ENCODE results near the gene SMARCA4.

SMARCA4 gene

DNA sequence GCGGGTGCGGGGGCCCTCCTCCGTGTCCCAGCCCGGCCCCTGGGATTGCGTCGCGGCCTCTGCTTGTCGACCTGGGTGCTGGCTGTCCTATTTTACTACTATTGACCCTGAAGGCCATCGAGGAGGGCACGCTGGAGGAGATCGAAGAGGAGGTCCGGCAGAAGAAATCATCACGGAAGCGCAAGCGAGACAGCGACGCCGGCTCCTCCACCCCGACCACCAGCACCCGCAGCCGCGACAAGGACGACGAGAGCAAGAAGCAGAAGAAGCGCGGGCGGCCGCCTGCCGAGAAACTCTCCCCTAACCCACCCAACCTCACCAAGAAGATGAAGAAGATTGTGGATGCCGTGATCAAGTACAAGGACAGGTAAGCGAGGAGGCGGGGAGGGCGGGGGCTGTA is 80.4 kb downstream of the SMARCA4 start:
- Histone ChIP-seq H3K36me3 (ENCODE audit: control insufficient read depth in 5 of 5, insufficient read depth in 5 of 5, low read length in 5 of 5) (peaks cover 0 to 55% (median 38%) of the 10 kb centered on the region in 5 donors), H3K27ac (ENCODE audit: low read depth, low read length) (no peak overlapping the region)

DNA sequence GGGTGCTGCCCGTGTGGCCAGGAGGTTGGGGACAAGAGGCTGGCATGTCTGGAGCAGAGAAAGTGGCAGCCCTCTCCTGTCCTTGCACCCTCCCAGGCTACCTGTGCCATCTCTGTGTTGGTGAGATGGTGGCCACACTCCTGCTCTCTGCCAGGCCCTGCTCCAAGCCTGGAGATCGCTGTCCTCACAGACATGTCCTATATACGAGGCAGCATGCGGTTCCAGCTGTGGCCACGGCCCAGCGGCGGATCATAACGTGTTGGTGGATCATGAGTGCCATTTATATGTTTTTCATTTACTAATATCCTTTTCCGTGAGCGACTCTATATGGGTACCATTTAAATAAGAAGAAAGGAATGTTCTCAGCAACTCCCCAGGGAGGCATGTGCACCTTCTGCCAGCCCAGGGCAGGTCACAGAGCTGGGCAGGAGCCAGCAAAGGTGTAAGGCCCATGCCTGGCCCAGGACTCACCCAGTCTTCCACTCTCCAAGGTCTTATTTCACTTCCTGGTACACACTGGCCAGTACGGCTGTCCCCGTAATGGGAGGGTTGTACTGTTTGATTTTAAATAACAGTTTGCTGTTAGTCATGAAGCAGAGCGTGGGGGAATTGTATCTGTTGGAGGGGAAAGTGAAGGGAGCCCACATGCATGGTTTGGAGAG is 81.3 kb downstream of the SMARCA4 start:
- Histone ChIP-seq H3K27me3 (ENCODE audit: control insufficient read depth in 5 of 5, insufficient read depth in 4 of 5, low read length in 5 of 5) (no peaks in the 10 kb centered on the region), H3K9ac (ENCODE audit: low read length in 5 of 5) (no peak overlapping the region), H3K4me1 (ENCODE audit: control insufficient read depth in 5 of 5, insufficient read depth in 5 of 5, low read length in 5 of 5) (no peaks in the 10 kb centered on the region), H3K36me3 (ENCODE audit: control insufficient read depth in 5 of 5, insufficient read depth in 5 of 5, low read length in 5 of 5) (peaks cover 0 to 51% (median 37%) of the 10 kb centered on the region in 5 donors), H3K27ac (ENCODE audit: low read depth, low read length) (no peak overlapping the region), H3K9me3 (ENCODE audit: control insufficient read depth in 5 of 5, low read length in 5 of 5) (no peaks in the 10 kb centered on the region), H3K4me3 (ENCODE audit: low read depth in 1 of 5, low read length in 5 of 5) (no peak overlapping the region)

More for the DNA sequence above, 80.4 kb downstream of the SMARCA4 start:
- Histone ChIP-seq H3K27me3 (ENCODE audit: control insufficient read depth in 5 of 5, insufficient read depth in 4 of 5, low read length in 5 of 5) (no peaks in the 10 kb centered on the region), H3K9me3 (ENCODE audit: control insufficient read depth in 5 of 5, low read length in 5 of 5) (no peaks in the 10 kb centered on the region), H3K4me1 (ENCODE audit: control insufficient read depth in 5 of 5, insufficient read depth in 5 of 5, low read length in 5 of 5) (peaks cover 0 to 2% (median 0%) of the 10 kb centered on the region in 5 donors), H3K4me3 (ENCODE audit: low read depth in 1 of 5, low read length in 5 of 5) (no peak overlapping the region), H3K9ac (ENCODE audit: low read length in 5 of 5) (no peak overlapping the region)

DNA sequence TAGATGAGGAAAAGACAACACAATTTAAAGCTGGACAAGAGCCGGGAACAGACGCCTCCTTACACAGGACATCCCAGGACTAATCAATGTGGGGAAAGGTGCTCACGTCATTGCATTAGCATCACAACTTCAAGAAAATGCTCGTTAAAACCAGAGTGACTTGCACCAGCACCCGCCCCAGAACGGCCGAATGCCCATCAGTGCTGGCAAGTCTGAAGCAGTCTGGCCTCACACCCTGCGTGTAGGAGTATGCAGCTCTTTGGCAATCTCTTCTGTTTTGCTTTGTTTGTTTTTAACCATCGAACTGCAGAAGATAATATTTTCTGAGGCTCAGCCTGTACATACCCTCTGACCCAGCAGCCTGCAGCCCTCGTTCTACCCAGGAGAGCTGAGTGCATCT is 83.6 kb downstream of the SMARCA4 start:
- H3K4me1 ChIP-seq (ENCODE audit: control insufficient read depth in 5 of 5, insufficient read depth in 5 of 5, low read length in 5 of 5), result peaks cover 0 to 10% (median 8%) of the 10 kb centered on the region in 5 donors
- H3K4me3 ChIP-seq (ENCODE audit: low read depth in 1 of 5, low read length in 5 of 5), result no peak overlapping the region
- H3K9ac ChIP-seq (ENCODE audit: low read length in 5 of 5), result no peak overlapping the region
- H3K9me3 ChIP-seq (ENCODE audit: control insufficient read depth in 5 of 5, low read length in 5 of 5), result no peaks in the 10 kb centered on the region
- H3K27me3 ChIP-seq (ENCODE audit: control insufficient read depth in 5 of 5, insufficient read depth in 4 of 5, low read length in 5 of 5), result no peaks in the 10 kb centered on the region
- peaks cover 0 to 46% (median 39%) of the 10 kb centered on the region in 5 donors for H3K36me3 ChIP-seq (ENCODE audit: control insufficient read depth in 5 of 5, insufficient read depth in 5 of 5, low read length in 5 of 5)
- H3K27ac ChIP-seq (ENCODE audit: low read depth, low read length), result no peak overlapping the region

DNA sequence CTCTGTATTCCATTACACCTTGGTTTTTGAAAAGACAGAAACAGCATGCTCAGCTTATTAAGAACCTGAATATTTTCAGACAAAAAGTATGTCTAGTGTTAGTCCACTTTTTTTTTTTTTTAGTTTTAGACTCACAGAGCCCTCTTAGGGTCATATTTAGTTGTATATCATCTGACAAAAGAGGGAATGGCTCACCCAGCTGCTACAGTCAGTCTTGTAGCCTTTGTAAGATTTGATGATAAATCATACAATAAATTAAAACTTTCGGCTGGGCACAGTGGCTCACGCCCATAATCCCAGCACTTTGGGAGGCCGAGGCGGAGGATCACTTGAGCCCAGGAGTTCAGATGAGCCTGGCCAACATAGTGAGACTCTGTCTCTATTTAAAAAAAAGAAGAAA is 84.7 kb downstream of the SMARCA4 start:
- Histone ChIP-seq H3K9me3 (ENCODE audit: control insufficient read depth in 5 of 5, low read length in 5 of 5) (no peaks in the 10 kb centered on the region), H3K9ac (ENCODE audit: low read length in 5 of 5) (no peak overlapping the region), H3K27ac (ENCODE audit: low read depth, low read length) (no peak overlapping the region), H3K27me3 (ENCODE audit: control insufficient read depth in 5 of 5, insufficient read depth in 4 of 5, low read length in 5 of 5) (no peaks in the 10 kb centered on the region), H3K4me1 (ENCODE audit: control insufficient read depth in 5 of 5, insufficient read depth in 5 of 5, low read length in 5 of 5) (peaks cover 0 to 18% (median 13%) of the 10 kb centered on the region in 5 donors), H3K36me3 (ENCODE audit: control insufficient read depth in 5 of 5, insufficient read depth in 5 of 5, low read length in 5 of 5) (peaks cover 0 to 51% (median 39%) of the 10 kb centered on the region in 5 donors), H3K4me3 (ENCODE audit: low read depth in 1 of 5, low read length in 5 of 5) (no peak overlapping the region)

DNA sequence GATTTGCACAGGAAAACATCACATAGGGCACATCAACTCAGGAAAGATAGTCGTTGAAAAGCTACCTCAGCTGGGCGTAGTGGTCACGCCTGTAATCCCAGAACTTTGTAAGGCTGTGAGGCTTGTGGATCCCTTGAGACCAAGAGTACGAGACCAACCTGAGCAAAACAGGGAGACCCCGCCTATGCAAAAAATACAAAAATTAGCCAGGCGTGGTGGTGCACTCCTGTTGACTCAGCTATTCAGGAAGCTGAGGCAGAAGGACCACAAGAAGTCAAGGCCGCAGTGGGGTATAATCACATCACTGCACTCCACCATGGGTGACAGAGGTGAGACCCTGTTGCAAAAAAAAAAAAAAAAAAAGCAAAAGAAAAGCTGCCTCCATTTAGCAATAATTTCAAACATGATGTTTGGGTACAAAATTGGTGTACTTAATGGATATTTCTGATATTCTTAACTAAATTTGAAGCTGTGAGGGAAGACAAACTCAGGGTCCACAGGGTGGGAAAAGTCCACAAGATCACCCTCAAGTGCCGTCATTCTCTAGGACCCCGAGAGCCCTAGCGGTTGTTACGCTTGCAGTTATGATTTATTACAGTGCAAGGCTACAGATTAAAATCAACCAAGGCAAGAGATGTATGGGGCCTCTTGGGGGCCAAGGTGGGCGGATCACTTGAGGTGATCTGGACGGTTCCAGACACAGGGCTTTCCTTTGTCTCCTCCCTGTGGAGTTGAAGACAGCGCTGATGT is 86.0 kb downstream of the SMARCA4 start:
- Histone ChIP-seq H3K4me1 (ENCODE audit: control insufficient read depth in 5 of 5, insufficient read depth in 5 of 5, low read length in 5 of 5) (peaks cover 0 to 18% (median 13%) of the 10 kb centered on the region in 5 donors), H3K9me3 (ENCODE audit: control insufficient read depth in 5 of 5, low read length in 5 of 5) (no peaks in the 10 kb centered on the region), H3K9ac (ENCODE audit: low read length in 5 of 5) (no peak overlapping the region), H3K27me3 (ENCODE audit: control insufficient read depth in 5 of 5, insufficient read depth in 4 of 5, low read length in 5 of 5) (no peaks in the 10 kb centered on the region), H3K27ac (ENCODE audit: low read depth, low read length) (no peak overlapping the region), H3K4me3 (ENCODE audit: low read depth in 1 of 5, low read length in 5 of 5) (no peak overlapping the region), H3K36me3 (ENCODE audit: control insufficient read depth in 5 of 5, insufficient read depth in 5 of 5, low read length in 5 of 5) (peaks cover 0 to 47% (median 32%) of the 10 kb centered on the region in 5 donors)

DNA sequence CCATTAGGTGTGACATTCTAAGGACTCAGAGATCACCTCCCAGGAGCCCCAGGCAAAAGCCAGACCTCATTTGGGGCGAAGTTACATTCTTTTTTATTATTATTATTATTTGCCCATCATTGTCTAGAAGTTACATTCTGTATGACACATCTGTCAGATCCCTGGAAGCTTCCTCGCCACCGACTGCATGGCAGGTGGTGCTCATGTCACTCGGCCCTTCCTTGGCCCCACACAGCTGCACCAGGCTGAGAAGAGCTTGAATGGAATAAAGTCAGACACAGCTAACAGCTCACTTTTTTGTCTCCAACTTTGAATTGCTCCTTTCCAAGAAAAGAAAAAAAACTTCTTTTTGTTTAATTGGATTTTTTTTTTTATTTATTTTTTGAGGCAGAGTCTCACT is 87.0 kb downstream of the SMARCA4 start:
- H3K36me3 ChIP-seq (ENCODE audit: control insufficient read depth in 5 of 5, insufficient read depth in 5 of 5, low read length in 5 of 5), result peaks cover 0 to 44% (median 25%) of the 10 kb centered on the region in 5 donors
- H3K27me3 ChIP-seq (ENCODE audit: control insufficient read depth in 5 of 5, insufficient read depth in 4 of 5, low read length in 5 of 5), result no peaks in the 10 kb centered on the region
- H3K27ac ChIP-seq (ENCODE audit: low read depth, low read length), result no peak overlapping the region

DNA sequence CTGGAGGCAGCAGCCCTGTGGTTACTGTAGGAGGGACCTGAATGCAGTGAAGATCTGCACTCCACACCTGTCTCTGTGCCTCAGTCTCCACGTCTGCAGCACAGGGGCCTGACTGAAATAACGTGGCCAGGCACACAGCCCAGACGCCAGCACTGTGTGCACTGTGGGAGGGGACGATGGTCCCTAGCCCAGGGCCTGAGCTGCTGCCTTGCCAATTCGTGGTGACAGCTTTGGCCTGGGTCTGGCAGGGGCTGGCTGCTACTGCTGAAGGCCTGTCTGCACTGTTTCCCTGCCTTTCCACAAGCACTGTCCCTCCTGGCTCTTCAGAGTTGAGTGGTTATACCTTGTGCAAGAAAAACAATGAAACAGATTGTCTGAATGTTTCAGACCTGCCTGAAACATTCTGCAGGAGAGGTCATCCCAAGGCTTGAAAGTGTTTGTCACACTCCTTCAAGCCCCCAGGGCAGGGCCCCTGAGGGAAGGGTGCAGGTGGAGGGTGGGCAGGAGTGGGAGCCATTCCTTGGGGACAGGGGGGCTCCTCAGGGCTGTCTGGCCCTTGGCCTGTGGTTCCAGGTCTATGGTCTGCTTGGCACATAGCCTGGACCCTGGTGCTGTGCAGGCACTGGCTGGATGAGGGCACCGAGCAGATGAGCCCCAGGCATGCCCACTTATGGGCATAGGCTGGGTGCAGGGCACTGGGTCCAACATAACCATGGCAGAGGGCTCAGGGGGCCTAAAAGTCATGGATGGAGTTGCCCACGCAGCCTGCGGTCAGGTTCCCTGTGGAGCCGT is 89.7 kb downstream of the SMARCA4 start:
- H3K4me3 ChIP-seq (ENCODE audit: low read depth in 1 of 5, low read length in 5 of 5), result no peak overlapping the region
- H3K4me1 ChIP-seq (ENCODE audit: control insufficient read depth in 5 of 5, insufficient read depth in 5 of 5, low read length in 5 of 5), result peaks cover 0 to 30% (median 23%) of the 10 kb centered on the region in 5 donors
- H3K9me3 ChIP-seq (ENCODE audit: control insufficient read depth in 5 of 5, low read length in 5 of 5), result no peaks in the 10 kb centered on the region
- no peak overlapping the region for H3K27ac ChIP-seq (ENCODE audit: low read depth, low read length)
- H3K36me3 ChIP-seq (ENCODE audit: control insufficient read depth in 5 of 5, insufficient read depth in 5 of 5, low read length in 5 of 5), result peaks cover 0 to 34% (median 17%) of the 10 kb centered on the region in 5 donors
- no peak overlapping the region for H3K9ac ChIP-seq (ENCODE audit: low read length in 5 of 5)
- H3K27me3 ChIP-seq (ENCODE audit: control insufficient read depth in 5 of 5, insufficient read depth in 4 of 5, low read length in 5 of 5), result no peaks in the 10 kb centered on the region

More for the DNA sequence above, 87.0 kb downstream of the SMARCA4 start:
- no peaks in the 10 kb centered on the region for H3K9me3 ChIP-seq (ENCODE audit: control insufficient read depth in 5 of 5, low read length in 5 of 5)
- no peak overlapping the region for H3K9ac ChIP-seq (ENCODE audit: low read length in 5 of 5)
- peaks cover 0 to 18% (median 13%) of the 10 kb centered on the region in 5 donors for H3K4me1 ChIP-seq (ENCODE audit: control insufficient read depth in 5 of 5, insufficient read depth in 5 of 5, low read length in 5 of 5)
- H3K4me3 ChIP-seq (ENCODE audit: low read depth in 1 of 5, low read length in 5 of 5), result no peak overlapping the region

DNA sequence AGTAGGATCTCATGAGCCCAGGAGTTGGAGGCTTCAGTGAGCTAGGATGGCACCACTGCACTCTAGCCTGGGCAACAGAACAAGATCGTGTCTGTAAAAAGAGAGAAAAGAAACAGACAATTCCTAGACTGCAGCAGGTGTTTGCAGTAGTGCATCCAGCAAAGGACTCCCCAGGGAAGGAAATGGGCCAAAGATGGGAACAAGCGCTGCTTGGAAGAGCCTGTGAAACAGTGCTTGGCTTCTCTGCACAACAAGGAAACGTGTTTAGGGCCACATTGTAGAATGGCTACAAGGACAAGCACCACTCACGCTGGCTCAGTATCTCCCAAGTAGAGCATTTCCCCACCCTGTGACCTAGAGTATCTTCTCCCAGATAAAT is 93.0 kb downstream of the SMARCA4 start:
- Histone ChIP-seq H3K27me3 (ENCODE audit: control insufficient read depth in 5 of 5, insufficient read depth in 4 of 5, low read length in 5 of 5) (no peaks in the 10 kb centered on the region), H3K36me3 (ENCODE audit: control insufficient read depth in 5 of 5, insufficient read depth in 5 of 5, low read length in 5 of 5) (peaks cover 0 to 44% (median 20%) of the 10 kb centered on the region in 5 donors), H3K4me3 (ENCODE audit: low read depth in 1 of 5, low read length in 5 of 5) (no peak overlapping the region), H3K9me3 (ENCODE audit: control insufficient read depth in 5 of 5, low read length in 5 of 5) (no peaks in the 10 kb centered on the region), H3K9ac (ENCODE audit: low read length in 5 of 5) (no peak overlapping the region), H3K4me1 (ENCODE audit: control insufficient read depth in 5 of 5, insufficient read depth in 5 of 5, low read length in 5 of 5) (peaks cover 0 to 28% (median 21%) of the 10 kb centered on the region in 5 donors), H3K27ac (ENCODE audit: low read depth, low read length) (no peak overlapping the region)

DNA sequence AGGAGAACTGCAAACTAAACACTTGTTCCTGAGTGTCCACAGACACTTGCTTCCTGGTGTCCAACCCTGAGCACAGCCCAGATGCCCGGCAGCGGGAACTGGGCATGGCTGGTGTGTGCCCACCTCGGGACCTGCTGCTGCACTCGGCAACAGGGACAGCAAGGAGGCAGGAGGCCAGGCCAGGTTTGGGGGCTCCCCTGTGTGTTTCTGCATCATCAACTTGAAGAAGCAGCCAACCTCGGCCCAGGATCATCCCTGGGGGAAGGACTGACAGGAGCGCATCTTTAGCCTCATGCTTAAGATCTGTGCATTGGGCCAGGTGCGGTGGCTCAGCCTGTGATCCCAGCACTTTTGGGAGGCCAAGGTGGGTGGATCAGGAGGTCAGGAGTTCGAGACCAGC is 93.4 kb downstream of the SMARCA4 start:
- Histone ChIP-seq H3K4me1 (ENCODE audit: control insufficient read depth in 5 of 5, insufficient read depth in 5 of 5, low read length in 5 of 5) (peaks cover 0 to 24% (median 17%) of the 10 kb centered on the region in 5 donors), H3K4me3 (ENCODE audit: low read depth in 1 of 5, low read length in 5 of 5) (no peak overlapping the region), H3K36me3 (ENCODE audit: control insufficient read depth in 5 of 5, insufficient read depth in 5 of 5, low read length in 5 of 5) (peaks cover 0 to 46% (median 19%) of the 10 kb centered on the region in 5 donors), H3K27me3 (ENCODE audit: control insufficient read depth in 5 of 5, insufficient read depth in 4 of 5, low read length in 5 of 5) (no peaks in the 10 kb centered on the region), H3K9me3 (ENCODE audit: control insufficient read depth in 5 of 5, low read length in 5 of 5) (no peaks in the 10 kb centered on the region), H3K9ac (ENCODE audit: low read length in 5 of 5) (no peak overlapping the region), H3K27ac (ENCODE audit: low read depth, low read length) (no peak overlapping the region)

All from subcutaneous abdominal adipose tissue (tissue), 5 donors.